Glomerular visceral epithelial cell (primary cell): ENCODE results near the gene CCDC85B.

Source experiments
- DNase-seq: peaks from one replicate; pipeline ENCODE4 v3.0.0-alpha.2; 2016; ENCODE audit errors: extremely low spot score

The CCDC85B gene

DNA sequence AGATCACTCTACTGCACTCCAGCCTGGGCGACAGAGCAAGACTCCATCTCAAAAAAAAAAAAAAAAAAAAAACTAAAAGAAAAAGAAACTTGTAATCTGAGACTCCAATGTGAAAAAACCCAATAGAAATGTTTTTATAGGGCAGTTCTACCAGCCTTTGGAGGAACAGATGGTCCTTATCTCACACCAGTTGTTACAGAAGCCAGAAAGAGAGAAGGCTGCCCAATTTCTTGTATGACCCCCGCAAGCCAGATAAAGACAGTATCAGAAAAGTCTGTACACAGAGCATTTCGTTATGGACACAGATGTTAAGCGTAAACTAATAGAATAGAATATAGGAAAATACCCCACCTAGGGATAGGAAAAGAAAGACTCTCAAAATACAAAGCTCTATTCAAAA, 43.5 kb downstream of the CCDC85B start:
- no peak for DNase-seq

DNA sequence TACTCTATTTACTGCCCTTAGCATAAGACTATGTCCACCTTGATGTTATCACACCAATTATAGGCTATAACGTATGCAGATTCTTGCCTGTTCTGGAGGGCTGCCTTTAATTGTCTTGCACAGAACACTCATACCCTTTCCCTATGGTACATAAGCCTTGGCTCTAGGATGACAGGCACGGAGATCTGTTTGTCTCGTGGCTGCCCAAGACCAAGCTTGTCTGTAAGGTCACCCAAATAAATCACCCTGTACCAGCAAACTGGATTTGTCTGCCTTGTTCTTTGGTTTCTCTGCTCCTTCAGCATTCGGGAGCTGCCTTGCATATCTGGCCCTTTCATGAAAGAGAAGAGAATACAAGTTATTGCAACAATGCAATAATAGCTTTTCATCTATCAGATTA, 47.3 kb downstream of the CCDC85B start:
- DNase-seq: no peak
